NCI-H1436 treated with DMSO at 0.1 percent for 48 hours (cell line): ENCODE measurements around the gene SUSD2.
A peak's percentile ranks its signal among the peaks of the same experiment; 100 is the strongest.

ENCODE experiments used
- DNase-seq: peaks from one replicate; lab custom pipeline; 2025; lab: John Stamatoyannopoulos, UW

Gene SUSD2

DNA sequence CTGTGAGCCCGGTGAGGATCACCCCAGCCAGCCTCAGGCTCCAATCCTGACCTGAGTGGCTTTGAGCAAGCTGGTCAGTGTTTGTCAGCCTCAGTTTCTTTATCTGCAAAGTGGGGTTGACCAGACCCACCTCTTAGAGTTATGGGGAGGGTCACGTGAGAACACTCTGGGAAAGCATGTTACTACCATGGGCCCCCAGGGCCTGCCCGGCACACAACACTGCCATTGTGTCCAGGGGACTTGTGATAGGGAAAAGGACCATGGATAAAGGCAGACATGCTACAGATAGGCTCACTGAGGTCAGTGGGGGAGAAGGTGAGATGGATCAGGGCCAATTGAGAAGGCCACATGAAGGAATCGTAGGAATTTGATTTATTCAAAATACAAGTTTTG is 32.1 kb upstream of the SUSD2 start:
- no peak for DNase-seq

DNA sequence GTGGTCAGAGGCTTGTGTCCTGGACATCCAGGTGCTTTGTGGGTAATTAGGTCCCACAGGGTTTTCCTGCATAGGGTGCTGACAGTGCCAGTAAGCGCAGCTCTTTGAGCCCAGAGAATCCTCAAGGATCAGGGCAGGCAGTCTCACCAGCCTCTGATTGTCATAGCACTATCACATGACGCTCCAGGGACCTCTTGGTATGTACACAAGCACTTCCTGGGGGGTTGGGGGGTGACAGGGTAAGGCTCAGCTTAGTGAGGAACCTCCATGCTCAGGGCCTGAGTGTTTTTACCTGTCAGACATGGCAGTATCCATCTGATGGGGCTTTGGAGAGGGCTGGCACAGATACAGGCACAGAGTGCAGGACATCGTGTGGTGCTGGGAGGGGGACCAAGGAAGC is 27.9 kb upstream of the SUSD2 start:
- no peak for DNase-seq

DNA sequence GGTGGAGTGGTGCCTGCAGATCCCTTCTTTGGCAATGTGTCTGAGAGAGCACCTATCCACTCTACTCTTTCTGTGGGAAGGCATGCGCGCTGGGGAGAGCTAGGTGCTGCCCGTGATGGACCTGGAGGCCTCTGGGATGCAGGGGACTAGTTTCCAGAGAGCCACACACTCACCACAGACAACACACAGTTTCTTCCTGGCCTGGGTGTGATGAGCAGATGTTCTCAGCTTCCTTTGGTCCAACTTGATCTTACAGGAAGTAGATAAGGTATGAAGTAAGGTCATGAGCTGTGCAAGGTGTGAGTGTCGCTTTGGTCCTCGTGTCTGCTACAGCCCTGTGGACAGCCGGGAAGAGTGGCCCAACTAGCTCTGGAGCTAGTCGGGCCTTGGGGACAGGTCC is 27.3 kb upstream of the SUSD2 start:
- no peak for DNase-seq

DNA sequence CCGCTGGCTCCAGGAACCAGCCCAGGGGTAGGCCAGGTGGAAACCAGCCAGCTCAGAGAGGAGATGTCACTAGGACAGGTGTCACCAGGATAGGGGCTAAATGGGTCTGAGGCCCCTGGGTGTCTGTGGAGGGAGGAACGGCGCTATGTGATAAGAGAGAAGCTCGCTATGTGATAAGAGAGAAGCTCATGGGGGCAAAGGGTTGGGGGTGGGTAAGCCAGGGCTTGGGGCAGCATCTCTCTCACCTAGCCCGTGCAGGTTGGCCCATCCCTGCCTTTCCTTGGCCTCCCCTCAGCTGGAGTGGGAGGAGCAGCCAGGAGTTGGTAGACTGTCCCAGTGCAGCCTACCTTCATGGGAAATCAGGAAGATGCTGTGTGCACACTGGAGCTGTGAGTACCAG is 26.5 kb upstream of the SUSD2 start:
- DNase-seq = no peak

DNA sequence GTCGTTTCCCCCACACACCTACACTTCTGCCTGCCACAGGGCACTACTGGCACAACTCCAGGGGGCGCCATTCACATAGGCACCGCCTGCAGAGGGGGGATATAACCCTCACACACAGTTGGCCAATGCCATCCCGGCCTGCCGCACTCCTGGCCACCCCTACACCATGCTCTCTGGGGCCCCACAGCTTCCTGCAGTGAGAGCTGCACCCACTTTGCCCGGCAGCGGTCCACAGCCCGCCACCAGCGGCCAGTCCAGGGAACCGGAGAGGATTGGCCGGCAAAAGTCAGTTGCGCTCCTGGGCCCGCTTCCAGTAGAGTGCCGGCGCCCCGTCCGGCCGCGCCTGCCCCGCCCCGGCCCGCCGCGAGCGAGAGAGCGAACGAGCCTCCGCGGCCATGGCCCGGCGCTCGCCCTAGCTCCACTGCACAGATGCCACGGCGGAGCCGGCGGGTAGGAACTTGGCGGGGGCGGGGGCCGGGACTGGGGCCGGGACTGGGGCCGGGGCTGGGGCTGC is 25.6 kb upstream of the SUSD2 start:
- no peak for DNase-seq

DNA sequence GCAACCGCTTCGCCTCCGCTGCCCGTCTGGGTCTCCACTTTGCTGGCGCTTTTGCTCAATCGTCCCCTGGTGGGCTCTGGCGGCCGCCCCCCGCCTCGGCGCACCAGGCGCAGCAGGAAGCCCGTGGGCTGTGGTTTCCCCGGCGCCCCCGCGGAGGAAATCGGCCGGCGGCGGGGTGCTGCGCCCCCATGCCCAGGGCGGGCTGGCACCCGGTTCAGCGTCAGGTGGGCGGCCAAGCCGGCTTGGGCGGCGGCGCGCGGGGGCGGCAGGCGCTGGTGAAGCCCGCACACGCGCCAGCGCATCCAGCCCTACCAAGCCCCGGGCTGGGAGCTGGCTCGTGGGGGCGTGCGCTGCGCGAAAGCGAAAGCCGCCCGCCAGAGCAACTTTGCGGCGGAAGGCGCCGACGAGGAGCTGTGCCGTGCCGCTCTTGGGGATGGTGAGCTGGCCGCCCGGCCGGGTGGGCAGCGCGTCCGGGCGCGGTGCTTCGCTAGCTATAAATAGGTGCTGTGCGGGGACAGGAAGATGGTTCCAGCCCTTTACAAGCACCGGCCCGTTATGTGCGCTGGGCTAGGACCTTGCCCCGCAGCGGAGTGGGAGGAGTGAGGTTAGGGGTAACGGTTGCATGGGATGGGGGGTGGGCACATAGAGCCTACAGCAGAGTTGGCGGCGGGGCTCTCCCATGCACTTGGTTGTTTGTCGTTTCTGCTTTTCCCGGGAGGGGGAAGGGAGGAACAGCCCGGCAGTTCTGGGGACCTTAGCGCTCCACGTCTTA is 25.0 kb upstream of the SUSD2 start:
- DNase-seq = no peak

DNA sequence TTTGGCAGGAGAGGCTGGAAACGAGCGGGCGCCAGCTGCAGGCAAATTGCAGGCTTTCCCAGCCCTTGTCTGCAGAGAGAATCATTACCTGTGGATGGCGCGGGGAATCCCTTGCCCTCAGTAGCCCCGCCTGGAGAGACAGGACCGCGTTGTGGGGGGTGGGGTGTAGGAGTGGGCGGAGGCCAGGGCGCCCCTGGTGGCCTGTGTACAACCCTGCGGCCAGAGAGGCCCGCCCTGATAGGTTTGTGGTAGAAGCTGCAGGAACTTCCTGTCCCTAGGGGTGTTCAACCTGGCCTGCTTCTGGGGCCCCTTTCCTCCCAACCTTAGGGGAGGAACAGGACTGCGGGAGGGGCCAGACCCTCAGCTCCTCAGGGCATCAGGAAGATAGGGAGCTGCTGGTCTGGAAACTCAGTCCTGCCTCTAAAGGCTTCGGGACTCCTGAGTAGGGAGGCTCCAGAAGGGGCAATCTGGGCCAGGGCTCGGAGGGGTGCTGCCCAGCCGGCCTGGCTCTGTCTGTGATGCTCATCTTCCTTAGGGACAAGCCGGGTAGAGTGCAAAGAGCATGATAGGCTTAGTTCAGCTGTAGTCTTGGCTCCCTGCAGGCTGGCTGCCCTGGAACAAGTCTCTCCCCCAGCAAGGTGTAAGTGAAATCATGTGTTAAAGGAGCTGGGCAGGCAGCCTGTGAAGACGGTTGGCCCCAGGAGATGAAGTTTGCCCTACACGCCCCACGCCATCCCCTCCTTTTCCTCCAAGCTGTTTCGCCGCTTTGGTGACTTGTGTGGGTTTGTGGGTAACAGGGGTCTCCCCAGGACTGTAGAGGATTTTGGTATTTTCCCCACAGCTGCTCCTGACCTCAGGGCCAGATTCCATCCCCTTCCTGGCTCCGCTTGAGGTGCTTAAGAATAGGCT is 24.1 kb upstream of the SUSD2 start:
- DNase-seq = peak; percentile 25

DNA sequence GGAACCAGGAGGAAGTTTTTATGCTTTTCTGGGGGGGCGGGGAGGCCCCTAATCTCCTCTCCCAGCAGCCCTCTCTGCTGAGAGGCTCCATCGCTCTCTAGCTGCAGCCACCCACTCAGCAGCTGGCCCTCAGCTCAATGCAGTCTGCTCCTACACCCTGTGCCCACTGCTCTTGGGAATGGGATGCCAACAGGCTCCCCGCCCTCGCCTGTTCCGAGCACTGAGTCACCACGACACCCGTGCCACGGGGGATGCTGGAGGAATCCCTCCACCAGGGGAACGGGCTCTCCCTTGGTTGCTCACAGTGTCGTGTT is 23.5 kb upstream of the SUSD2 start:
- no peak for DNase-seq

DNA sequence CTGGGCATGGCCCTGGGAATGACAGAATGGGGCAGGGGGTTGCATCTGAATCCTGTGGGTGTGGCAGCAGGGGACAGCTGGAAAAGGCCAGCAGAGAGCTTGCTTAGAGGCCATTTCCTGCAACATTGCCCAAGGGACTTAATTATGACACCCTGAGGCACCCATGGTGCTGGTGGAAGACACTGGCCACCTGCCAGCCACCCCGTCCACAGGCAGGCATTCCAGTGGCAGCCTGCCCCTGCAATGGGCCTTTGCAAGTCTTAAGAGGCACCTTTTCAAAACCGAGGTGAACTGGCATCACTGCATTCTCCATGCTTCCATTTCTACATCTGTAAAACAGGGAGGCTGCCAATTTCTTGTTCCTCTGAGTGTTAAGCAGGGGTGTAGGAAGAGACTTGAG is 21.6 kb upstream of the SUSD2 start:
- DNase-seq = no peak

DNA sequence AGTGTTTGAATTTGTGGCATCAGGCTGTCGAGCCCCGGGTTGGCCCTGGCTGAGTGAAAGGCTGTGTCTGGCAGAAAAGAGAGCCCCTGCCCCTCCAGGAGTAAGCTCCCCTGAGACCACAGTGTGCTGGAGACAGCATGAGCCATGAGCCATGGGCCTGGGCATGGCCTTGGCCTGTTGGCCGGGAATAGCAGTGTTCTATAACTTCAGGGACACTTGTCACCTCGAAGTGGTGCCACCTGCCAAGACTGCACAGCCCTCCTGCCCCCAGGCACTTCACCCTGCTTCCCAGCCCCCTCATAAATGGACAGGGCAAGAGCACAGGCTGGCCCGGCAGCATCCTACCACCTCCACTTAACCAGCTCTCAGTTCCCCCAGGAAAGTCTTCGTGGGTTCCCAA is 20.7 kb upstream of the SUSD2 start:
- DNase-seq = no peak

DNA sequence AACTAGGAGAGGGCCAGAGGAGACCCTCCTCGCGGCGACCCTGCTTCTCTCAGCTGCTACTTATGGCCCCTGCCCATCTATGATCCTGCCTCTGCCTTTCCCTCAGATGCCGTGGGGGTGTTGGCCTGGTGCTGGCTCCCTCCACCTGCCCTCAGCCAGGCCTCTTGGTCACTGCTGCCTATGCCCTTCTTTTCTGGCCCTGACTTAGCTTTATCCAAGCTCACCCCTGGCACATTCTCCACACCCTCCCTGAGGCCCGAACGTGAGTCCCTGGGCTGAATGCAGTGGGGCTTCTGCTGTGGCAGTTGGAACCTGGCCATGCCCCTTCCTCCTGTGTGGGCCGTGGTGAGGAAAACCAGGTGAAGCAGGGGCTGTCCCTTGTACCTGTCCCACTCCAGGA is 19.8 kb upstream of the SUSD2 start:
- no peak for DNase-seq

DNA sequence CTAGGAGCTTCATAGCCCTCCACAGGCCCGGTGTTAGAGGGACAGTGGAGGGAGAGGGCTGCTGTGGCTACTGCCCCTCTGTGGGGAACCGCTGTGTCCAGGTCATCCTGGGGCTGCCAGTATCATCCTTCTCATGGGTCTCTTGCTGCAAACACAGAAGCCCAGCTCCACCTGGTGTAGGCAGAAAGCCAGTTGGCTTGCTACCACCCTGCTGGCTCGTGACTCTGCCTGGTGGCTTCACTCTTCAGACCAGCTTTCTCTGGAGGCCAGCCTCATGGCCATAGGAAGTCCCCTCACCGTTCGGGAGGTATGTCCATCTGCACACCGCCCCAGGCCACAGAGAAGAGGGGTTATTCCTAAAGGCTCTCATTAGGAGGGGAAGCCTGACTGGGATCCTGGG is 19.4 kb upstream of the SUSD2 start:
- no peak for DNase-seq

DNA sequence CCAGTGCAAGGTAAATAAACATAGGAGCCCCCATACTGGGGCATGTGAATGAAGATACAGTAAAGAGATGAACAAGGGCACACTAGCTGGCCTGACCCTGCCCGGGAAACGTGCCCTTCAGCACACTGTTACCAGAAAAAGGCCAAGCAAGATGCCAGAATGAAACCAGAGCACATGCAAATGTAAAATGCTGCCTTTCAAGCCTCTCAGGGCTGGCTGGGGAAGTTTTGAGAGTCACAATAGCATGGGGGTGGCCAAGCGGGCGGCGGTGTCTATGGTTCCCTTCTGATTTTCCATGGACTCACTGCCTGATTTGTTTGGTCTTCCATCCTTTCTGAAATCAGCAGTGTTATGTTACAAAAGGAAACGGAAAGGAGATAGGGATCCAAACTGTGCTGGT is 18.9 kb upstream of the SUSD2 start:
- no peak for DNase-seq

DNA sequence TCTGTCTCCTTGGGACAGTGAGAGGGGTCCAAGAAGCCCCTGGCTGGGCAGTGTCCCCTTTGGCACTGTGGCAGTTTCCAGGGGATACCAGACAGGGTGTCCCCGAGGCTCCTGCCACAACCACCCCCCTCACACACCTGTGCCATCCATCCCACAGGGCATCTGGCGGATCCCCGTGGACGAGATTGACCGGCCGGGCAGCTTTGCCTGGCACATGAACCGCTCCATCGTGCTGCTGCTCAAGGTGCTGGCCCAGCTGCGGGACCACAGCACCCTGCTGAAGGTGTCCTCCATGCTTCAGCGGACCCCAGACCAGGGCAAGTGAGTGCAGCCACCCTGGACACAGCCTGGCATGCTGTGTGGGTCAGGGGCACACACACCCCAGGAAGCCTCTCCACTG is 17.0 kb upstream of the SUSD2 start:
- no peak for DNase-seq

DNA sequence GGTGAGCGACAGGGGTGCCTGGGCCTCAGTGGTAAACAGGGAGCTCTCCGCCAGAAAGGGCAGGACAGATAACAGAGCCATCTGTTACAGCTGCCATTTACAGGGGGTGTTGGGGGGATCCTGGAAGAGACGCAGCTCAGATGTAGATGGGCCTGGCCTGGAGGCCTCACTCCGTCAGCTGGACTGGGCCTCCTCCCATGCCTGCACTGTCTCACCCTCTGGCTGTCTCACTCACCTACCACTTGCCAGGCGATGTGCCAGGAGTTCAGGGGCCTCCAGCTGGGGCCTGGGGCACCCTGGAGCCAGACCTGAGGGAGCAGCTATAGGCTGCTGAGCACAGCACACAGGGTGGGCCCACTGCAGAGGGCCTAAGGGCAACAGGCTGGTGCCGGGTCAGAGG is 16.3 kb upstream of the SUSD2 start:
- no peak for DNase-seq

DNA sequence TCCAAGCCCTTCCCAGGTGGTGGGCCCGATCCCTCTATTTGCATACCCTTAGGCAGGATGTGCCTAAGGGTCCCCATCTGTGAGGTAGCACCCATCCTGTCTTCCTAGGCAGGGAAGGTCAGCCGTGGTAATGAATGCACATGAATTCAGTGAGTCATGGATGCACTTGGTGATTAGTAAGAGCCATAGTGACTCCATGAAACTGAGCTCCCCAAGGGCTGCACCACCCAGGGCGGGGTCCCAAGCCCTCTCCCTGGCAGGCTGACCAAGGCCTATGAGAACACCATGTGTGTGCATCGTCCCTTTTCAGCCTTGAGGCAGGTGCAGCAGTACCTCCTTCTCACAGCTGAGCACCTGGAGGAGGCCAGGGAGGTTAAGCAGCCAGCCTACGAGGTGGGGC is 15.6 kb upstream of the SUSD2 start:
- no peak for DNase-seq

DNA sequence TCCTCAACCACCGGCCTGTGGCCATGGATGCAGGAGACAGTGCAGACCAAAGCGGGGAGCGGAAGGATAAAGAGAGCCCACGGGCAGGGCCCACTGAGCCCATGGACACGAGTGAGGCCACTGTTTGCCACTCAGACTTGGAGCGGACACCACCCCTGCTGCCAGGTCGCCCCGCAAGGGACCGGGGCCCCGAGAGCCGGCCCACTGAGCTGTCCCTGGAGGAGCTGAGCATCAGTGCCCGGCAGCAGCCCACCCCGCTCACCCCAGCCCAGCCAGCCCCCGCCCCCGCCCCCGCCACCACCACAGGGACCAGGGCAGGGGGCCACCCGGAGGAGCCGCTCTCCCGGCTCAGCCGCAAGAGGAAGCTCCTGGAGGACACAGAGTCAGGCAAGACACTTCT is 14.5 kb upstream of the SUSD2 start:
- DNase-seq = no peak

DNA sequence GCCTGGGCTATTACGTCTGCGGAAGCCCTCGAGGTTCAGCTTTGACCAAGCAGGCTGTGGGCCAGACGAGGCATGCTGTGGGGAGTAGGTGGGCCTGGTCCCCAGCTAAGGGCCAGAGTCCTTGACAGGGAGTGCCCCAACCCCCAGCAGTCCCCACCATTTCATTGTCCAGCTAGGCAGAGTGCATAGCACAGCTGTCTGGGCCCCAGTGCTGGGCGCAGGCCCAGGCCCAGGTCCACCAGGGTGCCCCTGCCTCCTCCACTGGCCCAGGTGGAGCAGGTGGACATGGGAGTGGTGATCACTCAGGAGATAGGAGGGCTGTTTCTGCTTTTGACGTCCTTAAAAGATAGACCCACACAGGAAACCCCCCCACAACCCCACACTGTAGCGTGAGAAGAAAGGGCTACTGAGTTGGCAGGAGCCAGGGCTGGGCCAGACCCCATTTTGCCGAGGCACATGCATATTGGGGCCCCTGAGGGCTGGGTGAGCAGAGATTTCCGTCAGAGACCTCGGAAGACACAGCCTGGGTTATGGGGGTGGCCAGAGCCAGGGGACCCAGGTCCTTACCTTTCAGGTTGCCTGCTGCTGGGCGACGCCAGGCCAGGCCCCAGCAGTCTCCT is 11.7 kb upstream of the SUSD2 start:
- no peak for DNase-seq

DNA sequence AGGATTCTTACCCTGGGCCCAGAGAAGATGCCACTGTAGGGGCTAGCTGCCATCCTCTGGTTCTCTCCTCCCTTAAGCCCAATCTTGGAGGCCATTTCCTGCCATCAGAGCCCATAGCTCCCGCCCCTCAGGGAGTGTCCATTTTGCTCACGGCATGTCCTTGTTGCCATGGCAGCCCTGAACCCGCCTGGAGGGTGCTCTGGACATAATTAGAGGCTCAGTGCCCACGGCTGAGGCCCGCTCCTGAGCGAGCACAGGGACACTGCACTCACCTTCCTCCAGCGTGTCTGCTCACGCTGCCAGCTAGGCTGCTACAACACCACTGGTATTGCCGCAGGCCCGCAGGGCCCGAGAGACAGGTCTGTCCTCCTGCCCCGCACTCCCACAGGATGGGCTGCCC is 11.1 kb upstream of the SUSD2 start:
- no peak for DNase-seq

DNA sequence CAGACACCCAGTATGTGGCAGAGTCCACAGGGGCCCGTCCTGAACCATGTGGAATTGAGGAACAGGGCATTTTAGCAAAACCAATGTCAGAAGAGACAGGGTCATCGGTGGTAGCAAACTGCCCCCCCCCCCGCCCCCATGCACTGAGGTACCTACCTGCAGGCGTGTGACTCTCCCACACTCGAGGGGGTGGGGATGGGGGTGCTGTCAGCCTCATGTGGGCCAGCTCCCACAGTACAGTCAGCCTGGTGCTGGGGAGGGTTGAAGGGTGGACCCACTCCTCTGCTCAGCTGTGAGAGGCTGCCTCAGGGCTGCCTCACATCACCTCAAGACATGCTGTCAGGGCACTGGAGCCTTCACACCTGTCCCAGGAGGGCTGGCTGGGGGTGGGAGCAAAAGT is 10.7 kb upstream of the SUSD2 start:
- no peak for DNase-seq

DNA sequence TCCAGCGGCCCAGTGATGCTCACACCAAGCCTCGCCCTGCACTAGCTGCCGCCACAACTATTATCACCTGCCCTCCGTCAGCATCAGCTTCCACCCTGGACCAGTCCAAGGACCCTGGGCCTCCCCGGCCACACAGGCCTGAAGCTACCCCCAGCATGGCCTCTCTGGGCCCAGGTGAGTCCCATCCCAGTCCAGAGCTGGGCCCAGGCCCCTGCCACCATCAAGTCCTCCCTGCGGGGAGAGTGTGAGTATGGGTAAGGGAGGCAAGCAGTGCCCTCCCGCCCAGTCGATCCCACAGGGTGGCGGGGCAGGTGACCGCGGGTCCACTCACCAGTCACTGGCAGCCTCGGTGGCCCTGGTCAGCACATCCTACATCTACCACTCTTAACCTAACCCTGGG is 9.5 kb upstream of the SUSD2 start:
- no peak for DNase-seq

DNA sequence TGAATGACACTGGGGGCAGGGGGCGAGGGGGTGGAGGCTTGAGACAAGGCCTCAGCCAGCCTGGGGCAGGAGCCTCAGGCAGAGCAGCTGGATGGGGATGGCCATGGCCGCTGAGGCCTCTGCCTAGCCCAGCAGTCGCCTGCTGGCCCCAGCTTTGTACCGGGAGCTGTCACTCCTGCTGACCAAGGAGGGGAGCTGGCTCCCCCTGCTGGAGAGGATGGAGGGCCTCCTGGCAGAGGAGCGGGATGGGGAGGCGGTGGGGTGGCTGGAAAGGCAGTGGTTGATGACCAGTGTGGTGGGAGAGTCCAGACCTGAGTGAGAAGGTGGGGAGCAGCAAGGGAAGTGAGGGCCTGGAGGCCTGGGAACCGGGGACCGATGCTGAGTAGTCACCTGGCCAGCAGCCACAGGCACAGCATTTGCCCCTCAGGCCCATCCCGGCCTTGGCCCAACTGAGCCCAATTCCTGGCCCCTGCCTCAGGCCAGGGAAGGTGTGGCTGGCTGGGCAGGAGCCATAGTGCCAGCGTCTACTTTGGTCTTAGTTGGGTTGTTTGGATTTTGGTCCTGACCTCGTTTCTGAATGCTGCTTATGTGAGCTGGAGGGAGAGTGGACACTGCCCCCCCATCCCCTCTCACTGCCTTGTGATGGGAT is 6.0 kb upstream of the SUSD2 start:
- DNase-seq = no peak

DNA sequence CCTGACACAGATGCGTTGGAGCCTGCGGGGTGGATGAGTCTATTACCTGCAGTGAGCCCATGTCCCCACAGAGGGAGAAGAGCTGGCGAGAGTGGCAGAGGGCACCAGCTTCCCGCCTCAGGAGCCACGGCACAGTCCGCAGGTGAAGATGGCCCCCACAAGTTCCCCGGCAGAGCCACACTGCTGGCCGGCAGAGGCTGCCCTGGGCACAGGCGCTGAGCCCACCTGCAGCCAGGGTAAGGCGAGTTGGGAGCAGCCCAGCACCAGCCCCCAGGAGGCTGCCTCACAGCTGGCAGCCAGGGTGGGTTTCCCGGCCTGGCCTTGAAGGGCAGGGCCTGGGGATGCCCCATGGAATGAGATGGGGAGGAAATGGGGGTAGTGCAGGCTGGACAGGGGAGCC is 5.2 kb upstream of the SUSD2 start:
- DNase-seq = no peak
